GM23248 (cell line): ENCODE measurements around the gene FOSL1.

ENCODE experiments used
- EZH2 ChIP-seq: fragments of 200-600 bp; sonication (generic); IDR thresholded peaks from 2 replicates; pipeline ENCODE4 v1.6.1; 2018; ENCODE audit warnings: antibody characterized with exemption, mild to moderate bottlenecking; ENCODE audit not compliant: insufficient read depth, poor library complexity, severe bottlenecking
- EZH2phosphoT487 ChIP-seq: fragments of 200-600 bp; sonication (generic); IDR thresholded peaks from 2 replicates; pipeline ENCODE4 v1.6.1; 2018; ENCODE audit warnings: antibody characterized with exemption, moderate library complexity, mild to moderate bottlenecking, low read depth; ENCODE audit not compliant: insufficient read depth

DNA sequence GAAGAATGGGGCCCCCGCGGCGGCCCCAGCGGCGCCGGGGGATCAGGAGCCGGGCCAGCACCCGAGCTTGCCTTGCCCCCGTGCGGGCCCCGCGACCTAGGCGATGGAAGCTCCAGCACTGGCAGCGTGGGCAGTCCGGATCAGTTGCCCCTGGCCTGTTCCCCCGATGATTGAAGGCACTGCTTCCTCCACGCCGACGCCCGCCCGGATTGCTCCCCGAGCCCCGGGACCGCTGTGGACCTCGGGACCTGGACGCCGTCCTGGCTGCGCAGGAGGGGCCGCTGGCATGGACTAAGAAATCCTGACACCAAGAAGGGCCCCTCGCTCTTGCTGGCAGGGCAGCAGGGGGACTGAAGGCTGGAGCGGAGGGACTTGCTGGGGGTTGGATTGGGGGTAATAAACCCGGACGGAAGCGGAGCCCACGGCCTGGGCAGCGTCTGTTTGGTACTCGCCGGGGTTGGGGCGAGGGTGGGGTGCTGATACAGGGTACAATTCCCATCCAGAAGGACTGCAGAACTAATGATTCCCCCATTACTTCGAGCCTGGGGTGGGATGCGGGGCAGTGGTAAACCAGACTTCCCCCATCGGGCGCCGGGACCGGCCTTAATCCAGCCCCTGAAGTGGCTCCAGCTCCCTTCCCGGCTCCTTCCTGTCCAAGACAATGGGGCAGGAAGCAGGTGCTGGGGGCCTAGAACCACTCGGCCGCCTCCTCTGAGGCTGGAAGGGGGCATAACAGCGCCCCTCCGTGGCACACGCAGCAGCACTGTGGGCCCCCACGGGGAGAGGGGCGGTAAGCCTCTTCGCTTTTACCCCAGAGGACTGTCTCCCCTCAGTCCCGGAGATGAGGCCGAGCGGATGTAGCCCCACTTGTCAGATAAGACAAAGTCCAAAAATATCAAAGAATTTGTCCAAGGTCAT is 8.7 kb downstream of the FOSL1 start:
- TF ChIP-seq EZH2 (no peak), EZH2phosphoT487 (no peak)
